NCI-H2227 treated with DMSO at 0.1 percent for 48 hours (cell line): ENCODE measurements around the gene ITGB1.
"Not testable (repeated sequence)": the region's sequence is repeated elsewhere in the genome, so short reads cannot be mapped to it uniquely, and the experiment has no call there.

Source experiments
- DNase-seq: peaks from one replicate; lab custom pipeline; 2025; lab: John Stamatoyannopoulos, UW

ITGB1 gene

DNA sequence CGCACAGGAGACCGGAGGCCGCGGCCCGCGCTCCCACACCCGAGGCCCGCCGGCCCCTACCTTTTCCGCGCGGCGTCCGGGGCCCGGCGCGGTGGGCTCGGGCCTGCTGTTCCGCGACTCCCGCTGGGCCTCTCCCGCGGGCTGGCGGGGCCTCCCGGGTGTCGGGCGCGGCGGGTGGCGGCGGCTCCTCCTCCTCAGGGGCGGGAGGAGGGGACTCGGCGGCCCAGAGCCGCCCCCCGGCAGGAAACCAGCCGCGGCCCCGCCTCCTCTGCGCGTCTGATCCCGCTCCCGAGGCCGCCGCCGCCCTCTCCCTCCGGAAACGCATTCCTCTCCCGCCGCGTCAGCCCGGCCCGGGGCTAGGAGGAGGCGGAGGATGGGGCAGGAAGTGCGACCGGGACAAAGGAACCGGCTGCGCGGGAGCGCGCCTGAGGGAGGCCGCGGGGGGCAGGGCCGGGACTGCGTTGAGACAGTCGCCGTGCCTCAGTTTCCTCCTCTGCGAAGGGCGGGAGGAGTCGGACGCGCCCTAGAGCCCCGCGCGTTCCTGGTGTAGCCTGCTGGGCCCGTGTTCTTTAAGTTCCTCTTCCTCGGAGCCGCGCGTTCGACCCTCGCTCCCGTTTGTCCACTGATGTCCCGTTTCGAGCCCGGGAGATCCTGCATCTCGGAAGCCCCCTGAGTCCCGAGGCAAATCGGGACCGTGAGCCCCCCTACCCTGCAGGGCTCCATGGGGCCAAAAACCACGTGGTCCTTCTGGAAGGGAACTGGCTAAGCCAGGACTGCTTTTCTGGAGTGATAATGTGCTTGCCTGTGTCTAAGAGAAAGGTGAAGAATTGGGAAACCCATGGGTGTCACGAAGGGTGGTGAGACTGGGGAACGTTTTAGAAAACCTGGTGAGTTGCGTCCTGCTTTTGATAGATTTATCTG, at the start of gene ITGB1:
Gene ITGB1 (minus strand): TSS at position 146 of the 921 bp plus-strand sequence. CDS start 22,672 bp downstream, outside the sequence.
- DNase-seq, result peak; percentile 81

DNA sequence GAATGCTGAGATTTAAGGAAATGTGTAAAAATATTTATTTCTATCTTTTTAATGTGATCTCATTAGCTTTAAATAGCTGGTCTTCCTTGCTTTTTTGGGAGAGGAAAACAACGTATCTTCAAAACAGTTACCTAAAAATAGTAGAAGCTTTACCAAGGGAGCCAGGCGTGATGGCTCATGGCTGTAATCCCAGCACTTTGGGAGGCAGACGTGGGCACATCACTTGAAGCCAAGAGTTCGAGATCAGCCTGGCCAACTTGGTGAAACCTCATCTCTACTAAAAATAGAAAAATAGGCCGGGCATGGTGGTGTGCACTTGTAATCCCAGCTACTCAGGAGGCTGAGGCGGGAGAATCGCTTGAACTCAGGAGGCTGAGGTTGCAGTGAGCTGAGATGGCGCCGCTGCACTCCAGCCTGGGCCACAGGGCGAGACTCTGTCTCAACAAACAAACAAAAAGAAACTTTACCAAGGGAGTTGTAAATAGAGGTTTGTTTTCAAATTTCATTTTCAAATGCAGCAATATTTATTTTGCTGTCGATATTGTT, 48.4 kb upstream of the ITGB1 start:
- no peak for DNase-seq

DNA sequence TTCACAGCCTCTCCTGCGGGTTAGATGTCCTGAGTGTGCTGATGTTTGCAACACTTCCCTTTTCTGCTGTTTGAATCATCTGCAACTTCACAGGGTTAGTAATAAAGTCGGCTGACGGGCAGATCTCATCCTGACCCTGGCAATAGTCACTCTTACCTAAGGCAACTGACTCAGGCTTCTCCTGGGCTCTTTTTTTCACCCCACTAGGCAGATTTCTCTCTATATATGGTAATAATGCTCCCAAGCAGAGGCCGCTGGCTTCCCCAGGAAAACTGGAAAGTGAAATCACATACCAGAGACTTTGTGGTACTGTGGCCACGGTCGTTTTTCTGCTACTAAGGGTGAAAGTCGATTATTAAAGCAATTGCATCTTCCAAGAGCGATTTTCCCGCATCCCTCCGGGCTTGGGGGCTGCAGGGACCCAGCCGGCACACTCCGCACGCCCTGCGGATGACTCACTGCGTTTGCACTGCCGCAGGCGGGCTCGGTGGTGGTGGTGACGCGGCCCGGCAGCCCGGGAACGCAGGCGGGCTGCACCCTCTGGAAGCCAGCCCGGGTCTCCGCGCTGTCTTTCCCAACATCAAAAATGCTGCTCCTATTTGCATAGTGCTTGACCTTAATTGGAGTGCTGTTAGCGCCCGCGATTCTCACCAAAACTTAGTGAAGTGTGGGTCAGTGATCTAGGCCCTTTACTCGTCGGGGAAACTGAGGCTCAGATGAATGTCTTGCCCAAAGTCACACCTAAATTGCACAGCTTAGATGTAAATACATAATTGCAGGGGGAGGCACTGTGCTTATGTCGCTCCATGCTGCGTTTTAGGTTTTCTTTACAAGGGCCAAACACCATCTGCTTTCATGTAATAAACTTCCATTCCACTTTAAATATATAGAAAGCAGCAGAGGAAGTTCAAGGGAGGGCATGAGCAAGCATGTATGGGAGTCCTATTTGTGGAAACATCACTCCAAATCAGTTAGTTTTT, 47.6 kb upstream of the ITGB1 start:
- peak; percentile 63 for DNase-seq

DNA sequence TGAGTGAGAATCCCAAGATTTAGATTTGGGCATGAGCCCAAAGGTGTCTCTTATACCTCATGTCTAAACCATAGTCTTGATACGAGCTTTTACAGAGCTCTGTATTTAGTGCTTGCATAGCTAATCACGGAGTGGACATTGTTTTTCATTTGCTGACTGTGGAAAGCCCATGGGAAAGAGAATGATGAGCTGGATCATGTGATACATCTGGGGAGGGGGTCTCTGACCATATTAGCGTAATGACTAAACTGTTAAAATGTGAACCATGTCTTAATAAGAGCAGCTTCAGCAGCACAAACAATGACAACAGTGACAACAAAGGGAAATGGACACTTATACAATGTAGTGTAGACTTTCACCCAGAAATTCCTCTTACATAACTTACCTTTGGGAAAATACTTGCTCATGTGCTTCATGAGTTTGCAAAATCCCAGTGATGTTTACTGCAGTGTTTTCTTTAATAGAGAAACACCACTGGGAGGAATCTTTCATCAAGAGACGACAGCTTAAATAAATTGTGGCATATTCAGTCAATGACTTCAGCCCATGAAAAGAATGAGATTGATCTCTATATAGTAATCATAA, 44.0 kb upstream of the ITGB1 start:
- no peak for DNase-seq

DNA sequence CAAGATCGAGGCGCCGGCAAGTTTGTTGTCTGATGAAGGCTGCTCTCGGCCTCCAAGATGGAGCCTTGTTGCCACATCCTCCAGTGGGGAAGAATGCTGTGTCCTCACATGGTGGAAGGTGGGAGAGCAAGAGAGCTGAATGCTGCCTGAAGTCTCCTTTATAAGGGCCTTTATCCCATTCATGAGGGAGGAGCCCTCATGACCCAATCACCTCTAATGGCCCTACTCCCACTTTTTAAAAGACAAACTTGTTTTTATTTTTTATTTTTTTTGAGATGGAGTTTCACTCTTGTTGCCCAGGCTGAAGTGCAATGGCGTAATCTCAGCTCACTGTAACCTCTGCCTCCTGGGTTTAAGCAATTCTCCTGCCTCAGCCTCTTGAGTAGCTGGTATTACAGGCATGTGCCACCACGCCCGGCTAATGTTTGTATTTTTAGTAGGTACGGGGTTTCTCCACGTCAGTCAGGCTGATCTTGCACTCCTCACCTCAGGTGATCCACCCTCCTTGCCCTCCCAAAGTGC, 40.1 kb upstream of the ITGB1 start:
- DNase-seq, result not testable (repeated sequence)

DNA sequence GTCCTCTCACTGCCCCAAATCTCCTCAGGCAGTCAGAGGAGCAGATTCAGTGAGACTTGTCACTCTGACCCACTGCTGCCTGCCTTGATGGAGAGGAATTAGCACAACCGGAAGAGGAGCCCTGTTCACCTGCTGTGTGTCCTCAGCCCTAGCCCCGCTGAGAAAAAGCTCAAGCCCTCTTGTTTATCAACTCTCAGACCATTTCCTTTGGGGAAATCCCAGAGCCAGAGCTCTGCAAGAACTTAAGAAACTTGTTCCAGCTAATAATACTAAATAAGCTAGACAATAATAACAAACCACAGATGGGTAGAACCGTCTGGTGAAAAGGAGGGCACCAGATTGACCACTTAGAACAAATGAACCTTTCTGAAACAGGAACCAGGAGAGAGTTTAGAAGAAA, 37.7 kb upstream of the ITGB1 start:
- DNase-seq, result no peak

DNA sequence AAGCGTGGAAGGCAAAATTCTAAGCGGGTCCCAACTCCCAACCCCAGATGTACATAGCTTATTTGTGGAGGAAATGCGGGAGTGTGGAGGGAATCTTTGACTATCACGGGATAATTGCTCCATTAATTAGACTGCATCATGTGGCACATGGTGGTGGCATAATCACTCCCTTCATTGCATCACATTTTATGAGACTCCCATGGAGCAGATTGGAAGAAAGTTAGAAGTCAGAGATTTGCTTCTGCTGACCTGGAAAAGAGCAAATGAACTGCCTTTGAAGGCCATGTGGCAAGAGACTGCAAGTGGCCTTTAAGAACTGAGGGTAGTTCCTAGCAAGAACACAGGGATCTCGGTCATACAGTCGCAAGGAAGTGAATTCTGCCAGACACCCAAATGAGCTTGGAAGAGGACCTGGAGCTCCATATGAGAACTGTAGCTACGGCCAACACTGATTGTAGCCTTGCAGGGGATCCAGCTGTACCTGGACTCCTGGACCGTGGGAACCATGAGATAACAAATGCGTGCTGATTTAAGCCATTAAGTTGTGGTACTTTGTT, 37.1 kb upstream of the ITGB1 start:
- no peak for DNase-seq

DNA sequence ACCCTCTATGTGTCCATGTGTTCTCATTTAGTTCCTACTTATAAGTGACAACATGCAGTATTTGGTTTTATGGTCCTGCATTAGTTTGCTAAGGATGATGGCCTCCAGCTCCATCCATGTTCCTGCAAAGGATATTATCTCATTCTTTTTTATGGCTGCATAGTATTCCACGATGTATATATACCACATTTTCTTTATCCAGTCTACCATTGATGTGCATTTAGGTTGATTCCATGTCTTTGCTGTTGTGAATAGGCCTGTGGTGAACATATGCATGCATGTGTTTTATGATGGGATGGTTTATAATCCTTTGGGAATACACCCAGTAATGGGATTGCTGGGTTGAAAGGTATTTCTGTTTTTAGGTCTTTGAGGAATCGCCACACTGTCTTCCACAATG, 36.6 kb upstream of the ITGB1 start:
- DNase-seq, result not testable (repeated sequence)

DNA sequence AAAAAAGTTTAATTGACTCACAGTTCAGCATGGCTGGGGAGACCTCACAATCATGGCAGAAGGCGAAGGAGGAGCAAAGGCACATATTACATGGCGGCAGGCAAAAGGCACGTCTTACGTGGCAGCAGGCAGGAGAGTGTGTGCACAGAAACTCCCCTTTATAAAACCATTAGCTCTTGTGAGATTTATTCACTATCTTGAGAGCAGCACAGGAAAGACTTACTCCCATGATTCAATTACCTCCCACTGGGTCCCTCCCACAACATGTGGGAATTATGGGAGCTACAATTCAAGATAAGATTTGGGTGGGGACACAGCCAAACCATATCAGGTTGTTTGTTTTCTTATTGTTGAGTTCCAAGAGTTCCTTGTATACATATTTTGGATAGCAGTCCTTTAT, 34.3 kb upstream of the ITGB1 start:
- DNase-seq, result not testable (repeated sequence)

DNA sequence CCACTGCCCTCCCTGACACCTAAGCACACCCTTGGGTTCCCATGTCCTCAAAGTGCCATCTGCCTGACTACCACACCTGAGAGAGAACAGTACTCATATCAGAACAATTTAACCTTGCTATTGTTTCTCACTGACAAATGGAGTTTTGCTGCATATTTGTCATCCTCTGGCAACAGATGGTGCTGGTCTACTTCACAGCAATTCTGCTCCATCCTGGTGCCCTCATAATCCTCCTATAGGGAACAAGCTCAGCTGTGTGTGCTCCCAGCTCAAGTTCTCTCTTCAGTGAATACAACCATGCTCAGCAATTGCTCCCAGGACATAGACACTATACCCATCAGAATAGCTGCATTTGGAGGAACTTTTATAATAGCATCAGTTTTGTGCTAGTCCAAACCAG, 32.8 kb upstream of the ITGB1 start:
- no peak for DNase-seq

DNA sequence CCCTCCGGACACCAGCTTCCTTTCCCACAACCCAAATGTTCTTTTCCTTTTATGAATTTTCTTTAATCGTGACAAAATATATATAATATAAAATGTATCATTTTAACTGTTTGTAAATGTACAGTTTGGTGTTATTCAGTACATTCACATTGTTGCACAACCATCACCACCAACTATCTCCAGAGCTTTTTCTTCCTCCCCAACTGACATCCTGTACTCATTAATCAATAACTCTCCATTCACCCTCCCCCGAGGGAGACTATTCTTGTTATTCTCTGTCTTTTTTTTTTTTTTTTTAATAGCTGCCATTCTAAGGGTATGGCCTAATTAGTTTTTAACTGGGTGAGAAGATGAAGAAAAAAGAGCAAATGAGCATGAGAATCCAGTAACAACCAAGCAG, 30.6 kb upstream of the ITGB1 start:
- DNase-seq, result no peak

DNA sequence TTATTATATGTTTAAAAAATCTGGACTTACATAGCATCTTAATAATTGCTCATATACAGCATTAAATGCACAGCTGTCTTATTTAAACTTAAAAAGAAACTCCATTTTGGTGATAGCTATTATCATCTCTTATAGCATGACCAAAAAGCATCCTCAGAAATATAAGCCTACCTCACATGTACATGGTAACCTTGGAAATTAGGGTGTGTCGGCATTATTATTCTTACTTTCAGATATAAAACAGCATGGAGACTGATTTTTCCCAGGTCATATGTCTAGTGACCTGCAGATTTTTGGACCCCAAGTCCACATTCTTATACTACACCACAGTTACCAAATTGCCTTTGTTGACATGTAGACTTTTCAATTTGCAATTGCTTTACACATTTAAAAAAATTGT, 29.1 kb upstream of the ITGB1 start:
- DNase-seq, result no peak

DNA sequence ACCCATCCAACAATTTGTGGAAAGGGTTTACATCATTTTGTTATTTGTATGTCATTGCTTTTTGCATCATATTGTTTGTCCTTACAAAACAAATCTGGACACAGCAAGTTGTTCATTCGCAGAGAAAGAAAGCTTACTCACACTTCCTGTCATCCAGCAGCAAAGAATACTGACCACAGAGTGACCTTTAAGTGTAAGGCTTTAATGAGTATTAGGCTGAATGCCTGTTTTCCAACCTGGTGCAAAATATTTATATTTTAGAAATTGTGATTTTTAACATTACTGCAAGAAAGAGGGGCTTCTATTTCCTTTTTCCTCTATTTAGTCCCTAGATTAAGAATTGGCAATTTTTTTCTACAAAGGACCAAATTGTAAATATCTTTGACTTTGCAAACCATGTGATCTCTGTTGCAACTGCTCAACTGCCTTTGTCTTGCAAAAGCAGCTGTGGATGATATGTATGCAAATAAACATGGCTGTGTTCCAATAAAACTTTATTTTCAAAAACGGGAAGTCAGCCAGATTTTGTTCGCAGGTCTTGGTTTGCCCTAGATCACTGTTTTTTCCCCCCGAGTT, 27.8 kb upstream of the ITGB1 start:
- DNase-seq, result no peak

DNA sequence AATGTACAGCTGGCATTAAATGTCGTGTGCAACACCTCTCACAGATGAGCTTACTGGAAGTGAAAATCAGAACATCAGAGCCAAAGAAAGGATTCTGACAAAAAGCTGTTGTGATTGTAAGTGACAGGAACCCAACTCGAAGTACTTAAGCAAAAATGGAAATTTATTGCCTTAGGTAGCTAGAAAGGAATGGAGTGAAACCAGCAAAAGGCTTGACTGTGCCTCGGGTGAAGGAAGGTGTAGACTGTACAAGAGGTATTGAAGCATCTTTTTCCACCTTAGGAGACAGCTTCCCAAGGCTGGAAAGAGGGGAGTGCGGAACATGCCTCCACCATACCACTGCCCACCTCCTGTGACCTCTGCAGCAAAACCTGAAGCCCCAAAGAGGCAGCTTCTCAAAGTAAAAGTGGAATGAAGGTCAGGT, 27.3 kb upstream of the ITGB1 start:
- DNase-seq, result no peak

DNA sequence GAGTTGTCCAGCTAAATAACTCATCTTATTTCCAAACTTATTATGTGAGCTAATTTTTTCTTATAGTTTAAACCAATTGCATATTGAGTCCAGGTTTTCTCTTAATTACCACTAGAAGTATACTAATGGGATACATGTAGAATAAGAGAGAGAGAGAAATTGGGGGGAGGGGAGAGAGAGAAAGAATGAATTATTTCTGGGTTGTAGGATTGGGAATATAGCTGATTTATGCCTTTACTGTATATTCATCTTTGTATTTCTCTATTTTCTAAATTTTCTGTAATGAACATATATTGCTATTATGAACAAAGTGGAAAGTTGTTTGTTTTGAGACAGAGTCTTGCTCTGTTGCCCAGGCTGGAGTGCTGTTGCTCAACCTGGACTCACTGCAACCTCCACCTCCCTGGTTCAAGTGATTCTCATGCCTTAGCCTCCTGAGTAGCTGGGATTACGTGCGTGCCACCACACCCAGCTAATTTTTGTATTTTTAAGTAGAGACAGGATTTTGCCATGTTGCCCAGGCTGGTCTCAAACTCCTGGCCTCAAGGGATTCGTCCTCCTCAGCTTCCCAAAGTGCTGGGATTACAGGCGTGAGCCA, 26.1 kb upstream of the ITGB1 start:
- DNase-seq, result no peak

DNA sequence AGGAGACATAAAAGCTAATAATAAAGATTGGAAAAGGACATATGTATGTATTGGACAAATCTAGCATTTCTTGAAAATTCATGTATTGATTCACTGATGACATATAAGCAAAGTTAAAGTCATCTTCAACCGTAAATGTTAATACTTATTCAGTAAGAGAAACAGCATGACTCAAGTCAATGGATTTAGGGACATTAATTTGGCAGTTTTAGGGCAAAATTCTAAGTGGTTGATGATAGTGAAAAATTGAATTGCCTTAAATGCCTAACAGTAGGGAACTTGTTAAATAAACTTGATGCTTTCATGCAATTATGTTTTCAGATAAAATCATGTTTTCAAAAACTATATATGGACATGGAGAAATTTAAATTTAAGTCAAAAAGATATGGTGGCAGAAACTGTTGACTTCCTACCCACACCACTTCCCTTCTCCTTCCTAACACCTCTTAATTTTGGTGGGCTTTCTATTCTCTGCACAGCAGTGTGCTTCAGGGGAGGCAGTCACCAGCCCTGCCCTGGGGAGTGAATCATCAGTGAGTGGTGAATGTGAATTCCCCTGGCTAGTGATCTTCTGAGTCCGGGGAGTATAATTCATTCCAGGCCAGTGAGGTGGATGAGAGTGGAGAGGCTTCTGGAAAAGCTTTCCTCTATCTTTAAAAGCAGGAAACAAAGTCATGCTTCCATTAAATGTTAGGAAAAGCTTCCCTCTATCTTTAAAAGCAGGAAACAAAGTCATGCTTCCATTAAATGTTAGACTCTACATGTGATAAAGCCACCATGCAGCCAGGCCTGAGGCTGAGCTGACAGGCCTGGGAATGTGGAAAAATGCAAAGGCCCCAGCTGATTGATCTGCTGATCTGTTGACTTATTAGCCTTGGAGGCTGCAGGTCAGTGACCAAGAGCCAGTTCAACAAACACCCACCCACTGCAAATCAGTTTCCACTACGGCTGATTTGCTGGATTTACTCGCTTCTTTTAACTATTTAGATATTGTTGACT, 25.2 kb upstream of the ITGB1 start:
- DNase-seq, result no peak

DNA sequence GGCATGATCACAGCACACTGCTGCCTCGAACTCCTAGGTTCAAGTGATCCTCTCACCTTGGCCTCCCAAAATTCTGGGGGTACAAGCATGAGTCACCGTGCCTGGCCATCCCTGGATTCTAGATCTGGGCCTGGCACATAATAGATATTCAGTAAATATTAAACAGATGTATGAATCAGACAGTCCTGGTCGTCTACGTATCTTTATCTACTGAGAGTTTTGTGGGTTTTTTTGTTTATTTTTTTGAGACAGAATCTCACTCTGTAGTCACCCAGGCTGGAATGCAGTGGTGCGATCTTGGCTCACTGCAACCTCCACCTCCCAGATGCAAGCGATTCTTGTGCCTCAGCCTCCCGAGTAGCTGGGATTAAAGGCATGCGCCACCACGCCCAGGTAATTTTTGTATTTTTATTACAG, 24.3 kb upstream of the ITGB1 start:
- no peak for DNase-seq

DNA sequence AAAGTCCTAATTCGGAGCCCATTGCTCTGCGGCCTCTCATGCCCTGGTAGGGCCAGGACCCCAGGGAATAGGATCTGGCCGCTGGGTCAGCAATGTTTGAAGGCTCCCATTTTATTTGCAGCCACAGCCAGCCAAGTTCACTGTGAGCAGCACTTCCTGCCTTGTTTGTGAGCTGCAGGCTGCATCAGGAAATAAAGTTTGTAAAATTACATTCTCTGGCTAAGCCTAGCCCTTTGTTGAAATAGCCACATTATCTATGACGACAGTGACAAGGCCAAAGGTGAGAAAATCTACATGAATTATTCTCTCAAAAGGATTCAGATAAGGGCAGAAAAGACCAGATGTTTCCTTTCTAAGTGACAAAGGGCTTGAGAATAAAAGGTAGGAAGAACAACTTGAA, 23.7 kb upstream of the ITGB1 start:
- DNase-seq, result no peak
